GM12892 (cell line): ENCODE results near the gene WASF2.

Experiments
- DNase-seq: peaks from one replicate; pipeline ENCODE4 v3.0.0; 2011; ENCODE audit not compliant: insufficient read length
- FAIRE-seq: peaks from 2 replicates; lab custom pipeline; 2011; peaks lifted over from hg19 to GRCh38; lab: Jason Lieb, UNC
- POLR2A ChIP-seq: IDR thresholded peaks from 2 replicates; pipeline ENCODE4 v1.6.1; 2011; ENCODE audit warnings: low read depth, low read length, control low read depth
- POLR2AphosphoS5 ChIP-seq: IDR thresholded peaks from 2 replicates; pipeline ENCODE4 v1.6.1; 2011; ENCODE audit warnings: low read depth, low read length, control low read depth
- TAF1 ChIP-seq: IDR thresholded peaks from 2 replicates; pipeline ENCODE4 v1.6.1; 2011; ENCODE audit warnings: low read depth, mild to moderate bottlenecking, control low read depth, low read length, borderline replicate concordance

WASF2 gene

DNA sequence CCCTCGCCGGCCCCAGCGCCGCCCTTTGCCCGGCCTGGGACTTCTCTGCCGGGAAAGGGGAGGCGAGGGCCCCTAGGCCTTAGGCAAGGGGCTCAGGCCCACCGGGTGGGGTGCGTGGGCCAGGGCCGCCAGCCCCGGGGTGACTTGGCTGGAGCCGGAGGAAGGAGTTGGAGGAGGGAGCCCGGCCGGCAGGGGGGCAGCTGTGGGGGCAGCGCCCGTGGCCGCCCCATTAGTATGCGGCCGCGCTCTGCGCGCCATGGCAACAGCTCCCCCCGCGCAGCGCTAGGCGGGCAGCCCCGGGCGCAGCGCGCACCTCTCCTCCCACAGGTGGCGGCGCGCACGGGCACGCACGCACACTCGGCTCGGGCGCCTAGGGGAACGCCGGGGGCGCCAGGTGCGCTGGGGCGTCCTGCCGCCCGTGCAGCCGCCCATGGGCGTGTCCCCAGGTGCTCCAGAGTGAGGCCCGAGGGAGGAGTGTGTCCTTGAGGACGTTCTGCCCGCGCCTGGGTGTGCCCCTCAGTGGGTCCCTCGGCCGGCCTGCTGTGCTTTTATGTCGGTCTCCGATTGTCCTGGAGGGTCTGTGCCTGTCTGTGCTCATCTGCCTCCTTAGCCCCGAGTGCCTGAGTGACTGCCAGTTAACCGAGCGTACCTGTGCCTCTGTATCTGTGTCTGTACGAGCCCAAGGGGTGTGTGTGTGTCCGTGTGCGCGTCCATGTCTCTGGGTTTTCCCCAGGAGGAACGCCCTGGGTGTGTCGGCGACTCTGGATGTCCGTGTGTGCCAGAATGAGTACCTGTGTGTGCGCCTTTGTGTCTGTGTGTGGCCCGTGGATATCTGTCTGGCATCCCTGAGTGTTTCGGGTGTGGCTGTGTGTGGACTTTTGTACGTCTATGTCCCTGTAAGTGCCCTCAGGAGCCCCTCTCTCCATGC, 38.2 kb upstream of the WASF2 start:
- peak; percentile 63 for DNase-seq
- FAIRE-seq, result no peak
- no peak for TF ChIP-seq POLR2A
- TF ChIP-seq TAF1, result no peak
- TF ChIP-seq POLR2AphosphoS5, result no peak

GRCh38 chr1:27527223-27527889, 37.4 kb upstream of the WASF2 start:
- FAIRE-seq (no peak), DNase-seq (no peak)
- TF ChIP-seq TAF1 (no peak), POLR2A (no peak), POLR2AphosphoS5 (no peak)

GRCh38 chr1:27526569-27527222, 36.7 kb upstream of the WASF2 start:
- no peak for DNase-seq

DNA sequence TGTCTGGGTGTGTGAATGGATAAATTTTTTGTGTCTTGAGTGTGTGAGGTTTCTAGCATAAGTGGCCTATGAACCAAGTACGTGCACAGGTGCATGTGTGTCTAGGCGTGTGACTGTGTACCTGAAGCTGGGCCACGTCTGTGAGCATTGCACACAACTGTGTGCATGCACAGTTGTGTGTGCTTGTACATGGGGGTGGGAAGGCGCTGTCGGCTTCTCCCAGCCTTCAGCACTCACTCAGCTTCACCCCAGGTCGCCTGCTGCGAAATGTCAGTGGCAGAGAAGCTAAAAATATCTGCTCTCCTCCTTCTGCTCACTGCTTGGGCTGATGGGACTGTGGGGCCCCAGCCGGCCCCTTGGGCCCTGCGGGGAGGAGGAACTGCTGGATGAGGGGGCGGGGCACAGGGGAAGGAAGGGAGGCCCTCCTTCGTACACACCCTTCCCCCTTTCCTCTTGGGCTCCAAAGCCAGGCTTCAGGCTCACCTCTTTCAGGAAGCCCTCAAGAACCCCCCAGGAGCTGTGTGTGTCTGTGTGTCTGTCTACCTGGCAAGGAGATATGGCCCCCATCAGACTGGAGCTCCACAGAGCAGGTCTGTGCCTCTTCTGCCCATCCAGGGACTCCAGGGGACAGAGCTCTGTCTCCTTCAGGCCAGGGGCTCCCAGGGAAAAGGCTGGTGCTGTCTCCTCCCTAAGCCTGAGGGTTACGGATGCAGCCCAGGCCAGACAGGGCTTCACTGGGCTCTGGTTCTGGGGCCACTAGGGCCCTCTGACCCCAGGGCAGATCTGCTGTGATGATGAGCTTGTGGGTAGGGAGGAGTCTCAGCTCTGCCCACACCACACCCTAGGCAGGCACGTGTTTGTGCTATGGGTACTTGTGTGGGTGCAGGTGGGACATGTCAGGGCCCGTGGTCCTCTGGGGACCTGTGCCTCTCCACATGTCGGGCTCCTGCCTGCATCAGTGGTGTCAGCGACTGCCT, 35.6 kb upstream of the WASF2 start:
- FAIRE-seq (peak; percentile 78), DNase-seq (peak; percentile 77)
- no peak for TF ChIP-seq POLR2A
- peak; percentile 21; the same call in 1 of the 2 replicates for TF ChIP-seq POLR2AphosphoS5
- TF ChIP-seq TAF1, result 0 out of 2 replicates have a peak, but pooled peaks have one; percentile 27

More at GRCh38 chr1:27526569-27527222, 36.7 kb upstream of the WASF2 start:
- peak; percentile 42 for FAIRE-seq
- TF ChIP-seq POLR2AphosphoS5 (no peak), POLR2A (no peak), TAF1 (no peak)

GRCh38 chr1:27523337-27524020, 33.5 kb upstream of the WASF2 start:
- FAIRE-seq, result no peak
- no peak for TF ChIP-seq TAF1
- no peak for TF ChIP-seq POLR2A
- TF ChIP-seq POLR2AphosphoS5, result no peak

GRCh38 chr1:27522432-27523336, 32.7 kb upstream of the WASF2 start:
- no peak for DNase-seq
- TF ChIP-seq POLR2AphosphoS5 (no peak), TAF1 (no peak), POLR2A (no peak)
- no peak for FAIRE-seq

More at GRCh38 chr1:27523337-27524020, 33.5 kb upstream of the WASF2 start:
- DNase-seq, result no peak

GRCh38 chr1:27521861-27522431, 32.0 kb upstream of the WASF2 start:
- DNase-seq, result no peak
- no peak for FAIRE-seq
- no peak for TF ChIP-seq POLR2A
- TF ChIP-seq POLR2AphosphoS5, result no peak
- TF ChIP-seq TAF1, result no peak

DNA sequence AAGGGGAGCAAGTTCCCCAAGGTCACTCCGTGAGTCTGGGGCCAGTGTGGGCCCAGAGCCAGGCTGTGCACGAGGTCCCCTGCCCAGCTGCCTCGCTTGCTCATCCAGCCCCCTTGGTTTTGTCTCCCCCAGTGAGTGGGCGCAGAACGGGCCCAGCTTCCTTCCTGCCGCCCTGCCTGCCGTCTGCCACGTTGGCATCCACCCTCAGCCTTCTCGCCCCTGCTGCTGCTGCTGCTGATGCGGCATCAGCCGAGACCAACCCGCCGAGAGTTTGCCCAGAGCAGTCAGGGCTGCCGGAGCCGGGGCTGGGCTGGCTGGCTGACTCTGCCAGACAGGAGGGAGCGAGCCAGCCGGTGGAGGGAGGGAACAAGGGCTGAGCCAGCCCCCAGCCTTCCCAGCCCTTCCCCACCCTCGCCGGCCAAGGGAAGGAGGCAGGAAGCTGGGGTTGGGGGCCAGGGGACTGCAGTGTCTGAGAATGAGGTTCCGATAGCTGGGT, 31.4 kb upstream of the WASF2 start:
- DNase-seq, result no peak
- no peak for FAIRE-seq
- TF ChIP-seq TAF1 (no peak), POLR2AphosphoS5 (no peak), POLR2A (no peak)

DNA sequence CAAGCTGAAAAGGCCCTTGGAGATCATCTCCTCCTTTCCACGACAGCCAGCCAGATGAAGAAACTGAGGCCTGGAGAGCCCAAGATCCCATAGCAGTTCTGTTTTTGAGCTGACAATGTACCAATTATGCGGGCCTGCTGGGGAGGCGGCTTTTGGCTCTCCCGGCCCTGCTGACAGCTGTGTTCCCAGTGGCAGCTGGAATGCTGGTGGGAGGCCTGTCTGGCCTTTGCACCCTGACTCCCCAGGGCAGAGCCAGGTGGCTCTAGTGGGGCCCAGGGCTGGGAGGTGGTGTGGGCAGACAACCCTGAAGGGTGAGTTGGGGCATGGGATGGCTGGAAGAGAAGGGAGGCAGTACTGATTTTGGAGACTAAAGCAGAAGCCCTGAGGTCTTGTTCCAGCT, 30.7 kb upstream of the WASF2 start:
- DNase-seq (no peak), FAIRE-seq (no peak)
- TF ChIP-seq POLR2A, result no peak
- no peak for TF ChIP-seq POLR2AphosphoS5
- TF ChIP-seq TAF1, result no peak
